HepG2 (cell line): Measurements from ENCODE around the gene PTK7. TPM values are rescaled to one million over a fixed set of nuclear protein-coding genes. Genes with fewer than 3 reads are reported as not detected.

Experiments
- AGO2 ChIP-seq: fragments of 200-400 bp; formaldehyde crosslinking; optimal IDR thresholded peaks from 2 replicates; pipeline ENCODE3; 2017; ENCODE audit warnings: mild to moderate bottlenecking, low read depth, low read length, moderate library complexity
- HHEX ChIP-seq: IDR thresholded peaks from 2 replicates; pipeline ENCODE4 v1.6.1; 2016; ENCODE audit warnings: control low read depth
- KAT7 ChIP-seq: IDR thresholded peaks from 2 replicates; pipeline ENCODE4 v1.6.1; 2018; ENCODE audit warnings: borderline replicate concordance, missing compliant biosample characterization
- KDM5A ChIP-seq: fragments of 200-600 bp; sonication (generic); IDR thresholded peaks from 2 replicates; pipeline ENCODE4 v1.7.0; 2018; ENCODE audit warnings: antibody characterized with exemption, mild to moderate bottlenecking, low read length, borderline replicate concordance
- MEIS1 ChIP-seq: sonication (generic); formaldehyde crosslinking; IDR thresholded peaks from 2 replicates; pipeline ENCODE4 v1.9.0; 2021; ENCODE audit warnings: mild to moderate bottlenecking, missing genetic modification reagents, moderate library complexity, borderline replicate concordance
- NBN ChIP-seq: fragments of 450-650 bp; conservative IDR thresholded peaks from 2 replicates; pipeline ENCODE4 v1.6.1; 2017
- NKX3-1 ChIP-seq: sonication (generic); formaldehyde crosslinking; IDR thresholded peaks from 2 replicates; pipeline ENCODE4 v1.5.0; 2020; ENCODE audit warnings: missing genetic modification reagents
- NONO ChIP-seq, 2 experiments: fragments of 450-650 bp in 1 of 2; sonication (generic) in 1 of 2; formaldehyde crosslinking in 1 of 2; IDR thresholded peaks in 1 of 2; conservative IDR thresholded peaks in 1 of 2; 2 replicates each; pipeline versions ENCODE4 v1.6.1 to v1.8.0; 2017 to 2022; ENCODE audit warnings: mild to moderate bottlenecking in 1 of 2, missing genetic modification reagents in 1 of 2, moderate library complexity in 1 of 2
- SALL1 ChIP-seq: sonication (generic); formaldehyde crosslinking; IDR thresholded peaks from 2 replicates; pipeline ENCODE4 v1.8.0; 2022; ENCODE audit warnings: mild to moderate bottlenecking, missing genetic modification reagents
- SAP130 ChIP-seq: IDR thresholded peaks from 2 replicates; pipeline ENCODE4 v1.6.1; 2016; ENCODE audit warnings: low read depth
- SMAD1 ChIP-seq: sonication (generic); formaldehyde crosslinking; IDR thresholded peaks from 2 replicates; pipeline ENCODE4 v1.4.0; 2020; ENCODE audit warnings: missing genetic modification reagents, low read depth, mild to moderate bottlenecking, borderline replicate concordance
- TBP ChIP-seq: sonication (generic); formaldehyde crosslinking; IDR thresholded peaks from 2 replicates; pipeline ENCODE4 v1.5.0; 2020; ENCODE audit warnings: missing genetic modification reagents
- ZNF232 ChIP-seq: sonication (generic); formaldehyde crosslinking; IDR thresholded peaks from 2 replicates; pipeline ENCODE4 v1.4.0; 2020; ENCODE audit warnings: missing genetic modification reagents, borderline replicate concordance
- ZNF354B ChIP-seq: sonication (generic); formaldehyde crosslinking; IDR thresholded peaks from 2 replicates; pipeline ENCODE4 v1.8.0; 2022; ENCODE audit warnings: mild to moderate bottlenecking, missing genetic modification reagents
- ZNF547 ChIP-seq: sonication (generic); formaldehyde crosslinking; IDR thresholded peaks from 2 replicates; pipeline ENCODE4 v1.5.1; 2020; ENCODE audit warnings: mild to moderate bottlenecking, missing genetic modification reagents
- ZNF687 ChIP-seq: sonication (generic); formaldehyde crosslinking; IDR thresholded peaks from 2 replicates; pipeline ENCODE4 v1.5.1; 2020; ENCODE audit warnings: mild to moderate bottlenecking, missing genetic modification reagents, moderate library complexity
- ZNF691 ChIP-seq: sonication (generic); formaldehyde crosslinking; IDR thresholded peaks from 2 replicates; pipeline ENCODE4 v1.4.0; 2020; ENCODE audit warnings: missing genetic modification reagents, low read depth, mild to moderate bottlenecking, borderline replicate concordance
- ZNF788 ChIP-seq: sonication (generic); formaldehyde crosslinking; IDR thresholded peaks from 2 replicates; pipeline ENCODE4 v1.5.0; 2020; ENCODE audit warnings: mild to moderate bottlenecking, missing genetic modification reagents, borderline replicate concordance
- polyA plus RNA-seq, 8 experiments: library from polyadenylated mRNA; depleted of rRNA in 3 of 8; stranded (reverse) in 7 of 8; unstranded in 1 of 8; fragments of >200 nt; fragmentation: Illumina TruSeq in 4 of 8; extraction: Trizol in 4 of 8; gene quantifications; 2 replicates each; pipeline versions ENCODE4 v1.2.1 to v1.2.3, GENCODE V29; 2011 to 2016; ENCODE audit warnings: low read depth in 4 of 8, missing spikeins in 1 of 8, mixed read lengths in 1 of 8; ENCODE audit not compliant: insufficient read depth in 1 of 8
- total RNA-seq, 5 experiments: library from RNA; depleted of rRNA; stranded (reverse); fragments of >200 nt; fragmentation: Illumina TruSeq; extraction: Trizol; gene quantifications; 2 replicates each; pipeline ENCODE4 v1.2.3, GENCODE V29; 2016; ENCODE audit warnings: low read depth in 1 of 5
- TF ChIP-seq, protein P1 (sequence below): sonication (generic); formaldehyde crosslinking; IDR thresholded peaks from 2 replicates; pipeline ENCODE4 v1.5.0; 2020; ENCODE audit warnings: mild to moderate bottlenecking, missing genetic modification reagents
- TF ChIP-seq, protein P2 (sequence below): sonication (generic); formaldehyde crosslinking; IDR thresholded peaks from 2 replicates; pipeline ENCODE4 v1.4.0; 2020; ENCODE audit warnings: missing genetic modification reagents
- TF ChIP-seq, protein P3 (sequence below): sonication (generic); formaldehyde crosslinking; conservative IDR thresholded peaks from 2 replicates; pipeline ENCODE4 v1.4.0; 2020; ENCODE audit warnings: missing genetic modification reagents

The PTK7 gene
- total and polyA plus RNA-seq, 2 of the 13 experiments (the other 11 are each of a cell fraction or from before 2014, with no cell fraction given), result 98.5 to 99.8 TPM

DNA sequence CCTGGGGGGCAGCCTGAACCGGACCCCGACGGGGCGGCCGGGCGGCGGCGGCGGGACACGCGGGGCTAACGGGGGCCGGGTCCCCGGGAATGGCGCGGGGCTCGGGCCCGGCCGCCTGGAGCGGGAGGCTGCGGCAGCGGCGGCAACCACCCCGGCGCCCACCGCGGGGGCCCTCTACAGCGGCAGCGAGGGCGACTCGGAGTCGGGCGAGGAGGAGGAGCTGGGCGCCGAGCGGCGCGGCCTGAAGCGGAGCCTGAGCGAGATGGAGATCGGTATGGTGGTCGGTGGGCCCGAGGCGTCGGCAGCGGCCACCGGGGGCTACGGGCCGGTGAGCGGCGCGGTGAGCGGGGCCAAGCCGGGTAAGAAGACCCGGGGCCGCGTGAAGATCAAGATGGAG lies 95.6 kb downstream of the PTK7 start (continued):
- TF ChIP-seq, protein P1, sequence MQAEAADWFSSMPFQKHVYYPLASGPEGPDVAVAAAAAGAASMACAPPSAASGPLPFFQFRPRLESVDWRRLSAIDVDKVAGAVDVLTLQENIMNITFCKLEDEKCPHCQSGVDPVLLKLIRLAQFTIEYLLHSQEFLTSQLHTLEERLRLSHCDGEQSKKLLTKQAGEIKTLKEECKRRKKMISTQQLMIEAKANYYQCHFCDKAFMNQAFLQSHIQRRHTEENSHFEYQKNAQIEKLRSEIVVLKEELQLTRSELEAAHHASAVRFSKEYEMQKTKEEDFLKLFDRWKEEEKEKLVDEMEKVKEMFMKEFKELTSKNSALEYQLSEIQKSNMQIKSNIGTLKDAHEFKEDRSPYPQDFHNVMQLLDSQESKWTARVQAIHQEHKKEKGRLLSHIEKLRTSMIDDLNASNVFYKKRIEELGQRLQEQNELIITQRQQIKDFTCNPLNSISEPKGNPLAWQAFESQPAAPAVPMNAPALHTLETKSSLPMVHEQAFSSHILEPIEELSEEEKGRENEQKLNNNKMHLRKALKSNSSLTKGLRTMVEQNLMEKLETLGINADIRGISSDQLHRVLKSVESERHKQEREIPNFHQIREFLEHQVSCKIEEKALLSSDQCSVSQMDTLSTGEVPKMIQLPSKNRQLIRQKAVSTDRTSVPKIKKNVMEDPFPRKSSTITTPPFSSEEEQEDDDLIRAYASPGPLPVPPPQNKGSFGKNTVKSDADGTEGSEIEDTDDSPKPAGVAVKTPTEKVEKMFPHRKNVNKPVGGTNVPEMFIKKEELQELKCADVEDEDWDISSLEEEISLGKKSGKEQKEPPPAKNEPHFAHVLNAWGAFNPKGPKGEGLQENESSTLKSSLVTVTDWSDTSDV (CRISPR knock-in tag), result no peak
- TF ChIP-seq, protein P2, sequence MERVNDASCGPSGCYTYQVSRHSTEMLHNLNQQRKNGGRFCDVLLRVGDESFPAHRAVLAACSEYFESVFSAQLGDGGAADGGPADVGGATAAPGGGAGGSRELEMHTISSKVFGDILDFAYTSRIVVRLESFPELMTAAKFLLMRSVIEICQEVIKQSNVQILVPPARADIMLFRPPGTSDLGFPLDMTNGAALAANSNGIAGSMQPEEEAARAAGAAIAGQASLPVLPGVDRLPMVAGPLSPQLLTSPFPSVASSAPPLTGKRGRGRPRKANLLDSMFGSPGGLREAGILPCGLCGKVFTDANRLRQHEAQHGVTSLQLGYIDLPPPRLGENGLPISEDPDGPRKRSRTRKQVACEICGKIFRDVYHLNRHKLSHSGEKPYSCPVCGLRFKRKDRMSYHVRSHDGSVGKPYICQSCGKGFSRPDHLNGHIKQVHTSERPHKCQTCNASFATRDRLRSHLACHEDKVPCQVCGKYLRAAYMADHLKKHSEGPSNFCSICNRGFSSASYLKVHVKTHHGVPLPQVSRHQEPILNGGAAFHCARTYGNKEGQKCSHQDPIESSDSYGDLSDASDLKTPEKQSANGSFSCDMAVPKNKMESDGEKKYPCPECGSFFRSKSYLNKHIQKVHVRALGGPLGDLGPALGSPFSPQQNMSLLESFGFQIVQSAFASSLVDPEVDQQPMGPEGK (CRISPR knock-in tag), result no peak
- TF ChIP-seq HHEX (CRISPR knock-in tag) (no peak), ZNF687 (CRISPR knock-in tag) (no peak), NKX3-1 (CRISPR knock-in tag) (no peak), KDM5A (no peak; the same call in 1 of the 2 replicates), ZNF547 (CRISPR knock-in tag) (no peak), SALL1 (CRISPR knock-in tag) (no peak), SAP130 (CRISPR knock-in tag) (no peak), NBN (no peak), MEIS1 (CRISPR knock-in tag) (no peak), ZNF691 (CRISPR knock-in tag) (no peak), ZNF788 (peak; percentile 58; the same call in 1 of the 2 replicates), SMAD1 (CRISPR knock-in tag) (no peak), AGO2 (peak; percentile 85), ZNF354B (CRISPR knock-in tag) (no peak), NONO (IDR thresholded peaks at IDR 0.05) (no peak), NONO (CRISPR knock-in tag; conservative IDR thresholded peaks at IDR 0.05) (no peak), ZNF232 (CRISPR knock-in tag) (no peak), TBP (CRISPR knock-in tag) (no peak), KAT7 (CRISPR knock-in tag) (peak; percentile 76; the same call in 1 of the 2 replicates)
- TF ChIP-seq, protein P3, sequence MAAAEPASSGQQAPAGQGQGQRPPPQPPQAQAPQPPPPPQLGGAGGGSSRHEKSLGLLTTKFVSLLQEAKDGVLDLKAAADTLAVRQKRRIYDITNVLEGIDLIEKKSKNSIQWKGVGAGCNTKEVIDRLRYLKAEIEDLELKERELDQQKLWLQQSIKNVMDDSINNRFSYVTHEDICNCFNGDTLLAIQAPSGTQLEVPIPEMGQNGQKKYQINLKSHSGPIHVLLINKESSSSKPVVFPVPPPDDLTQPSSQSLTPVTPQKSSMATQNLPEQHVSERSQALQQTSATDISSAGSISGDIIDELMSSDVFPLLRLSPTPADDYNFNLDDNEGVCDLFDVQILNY (CRISPR knock-in tag), result no peak
